Head of caudate nucleus (tissue), 42 donors: ENCODE measurements around the gene RTN1.

Experiments
- DNase-seq, 42 donors: peaks; one replicate each; pipeline versions ENCODE4 v3.0.0 to v3.0.0-alpha.2; 2020 to 2021; ENCODE audit warnings: mixed read lengths in 7 of 42
- intact Hi-C: fragments of 100-400 bp; cut with DNase I; formaldehyde crosslinking; loops from one replicate; pipeline ENCODE4 v1.15.0; 2022

RTN1 gene

GRCh38 chr14:59751578-59751977 lies 119.0 kb downstream of the RTN1 start:
- intact Hi-C loops = no loop called here
- no peak for DNase-seq

- intact Hi-C loops = no loop called here
- DNase-seq = peak in 2 of 42 donors; percentile 22 to 30
These were observed 130.8 kb downstream of the RTN1 start for GRCh38 chr14:59739794-59740193.

- no peak for DNase-seq
- intact Hi-C loops = no loop called here
These were observed 142.3 kb downstream of the RTN1 start for GRCh38 chr14:59728304-59728703.

- no peak for DNase-seq
- intact Hi-C loops = no loop called here
These were observed 143.4 kb downstream of the RTN1 start for GRCh38 chr14:59727073-59727661.

GRCh38 chr14:59711080-59711479 lies 159.5 kb downstream of the RTN1 start:
- intact Hi-C loops = loop anchor here (10.0 kb wide), 1 partner anchor 204 kb away; no protein-coding TSS in a partner anchor
- no peak for DNase-seq

- peak in 3 of 42 donors; percentile 7 to 47 (median 21) for DNase-seq
- intact Hi-C loops = no loop called here
These were observed 162.6 kb downstream of the RTN1 start for GRCh38 chr14:59707778-59708561.

GRCh38 chr14:59705866-59706265 lies 164.7 kb downstream of the RTN1 start:
- no peak for DNase-seq
- intact Hi-C loops = no loop called here

GRCh38 chr14:59705245-59705644 lies 165.3 kb downstream of the RTN1 start:
- intact Hi-C loops = no loop called here
- no peak for DNase-seq

GRCh38 chr14:59704054-59704645 lies 166.4 kb downstream of the RTN1 start:
- intact Hi-C loops = no loop called here
- DNase-seq = peak in 41 of 42 donors; percentile 23 to 80 (median 53)

GRCh38 chr14:59699442-59699841 lies 171.1 kb downstream of the RTN1 start:
- intact Hi-C loops = no loop called here
- no peak for DNase-seq

GRCh38 chr14:59698793-59699192 lies 171.8 kb downstream of the RTN1 start:
- intact Hi-C loops = no loop called here
- DNase-seq = no peak

- intact Hi-C loops = no loop called here
- DNase-seq = peak in 1 of 42 donors; percentile 24
These were observed 175.4 kb downstream of the RTN1 start for GRCh38 chr14:59695198-59695597.

GRCh38 chr14:59691266-59691665 lies 179.3 kb downstream of the RTN1 start:
- no peak for DNase-seq
- intact Hi-C loops = no loop called here

- no peak for DNase-seq
These were observed 180.2 kb downstream of the RTN1 start for GRCh38 chr14:59690426-59690825.

GRCh38 chr14:59688224-59689170 lies 182.1 kb downstream of the RTN1 start:
- peak in 33 of 42 donors; percentile 11 to 75 (median 51) for DNase-seq
- intact Hi-C loops = no loop called here

More at GRCh38 chr14:59690426-59690825, 180.2 kb downstream of the RTN1 start:
- intact Hi-C loops = no loop called here

GRCh38 chr14:59687663-59688062 lies 182.9 kb downstream of the RTN1 start:
- intact Hi-C loops = no loop called here
- DNase-seq = no peak

- intact Hi-C loops = no loop called here
- peak in 24 of 42 donors; percentile 6 to 71 (median 31) for DNase-seq
These were observed 190.7 kb downstream of the RTN1 start for GRCh38 chr14:59679872-59680271.

GRCh38 chr14:59678352-59678751 lies 192.2 kb downstream of the RTN1 start:
- intact Hi-C loops = no loop called here
- DNase-seq = no peak

GRCh38 chr14:59677771-59678231 lies 192.8 kb downstream of the RTN1 start:
- peak in 2 of 42 donors; percentile 11 to 21 for DNase-seq
- intact Hi-C loops = no loop called here
